NT2/D1 (cell line): Measurements from ENCODE around the gene CEMIP.

Experiments
- YY1 ChIP-seq: IDR thresholded peaks from 2 replicates; pipeline ENCODE4 v1.6.1; 2011; ENCODE audit not compliant: insufficient read length, insufficient read depth
- ZNF274 ChIP-seq: IDR thresholded peaks from 2 replicates; pipeline ENCODE4 v1.6.1; 2011; ENCODE audit warnings: mild to moderate bottlenecking, low read depth, low read length

GRCh38 chr15:80875568-80876347 lies 96.6 kb downstream of the CEMIP start:
- TF ChIP-seq YY1 (no peak), ZNF274 (no peak)
